ENCODE data around the gene WASF3. TPM values are rescaled to one million over a fixed set of nuclear protein-coding genes. Genes with fewer than 3 reads are reported as not detected.

The WASF3 gene
- total RNA-seq, 1 experiment from 2014 or later = not detected

DNA sequence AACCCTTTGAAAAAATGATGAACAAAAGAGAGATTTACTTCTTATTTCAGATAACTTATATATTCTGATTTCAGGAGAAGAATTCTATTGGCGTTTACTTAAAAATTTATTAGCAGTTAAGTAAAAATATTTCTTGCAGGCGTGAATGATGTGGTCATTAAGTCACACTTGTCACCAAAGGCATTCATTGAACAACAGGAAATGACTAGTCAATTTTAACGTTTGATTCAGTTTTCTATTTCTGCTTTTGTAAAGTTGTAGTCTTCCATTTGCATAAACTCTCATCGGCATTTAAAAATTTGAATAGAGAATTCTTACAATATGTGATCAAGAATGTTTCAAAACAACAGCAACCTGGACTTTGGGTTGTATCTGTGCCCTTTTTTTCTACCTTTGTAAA is 119.7 kb downstream of the WASF3 start:
- H3K4me2 ChIP-seq (ENCODE audit: low read depth, low read length, poor library complexity, severe bottlenecking) = no peak overlapping the region
- peaks cover 4% of the 10 kb centered on the region for H3K4me1 ChIP-seq (ENCODE audit: low read length)
- no peaks in the 10 kb centered on the region for H3K79me2 ChIP-seq (ENCODE audit: low read length)
- no peaks in the 10 kb centered on the region for H3K36me3 ChIP-seq (ENCODE audit: insufficient read depth, low read length)
- no peak overlapping the region for H3K27ac ChIP-seq (ENCODE audit: low read length)
- no peak overlapping the region for H2AFZ ChIP-seq (ENCODE audit: low read length)
- H3K4me3 ChIP-seq (ENCODE audit: low read length) = no peak overlapping the region
- no peaks in the 10 kb centered on the region for H3K9me2 ChIP-seq (replicated peaks; ENCODE audit: insufficient read depth, low read length)
- no peaks in the 10 kb centered on the region for H3K27me3 ChIP-seq (ENCODE audit: low read length)
- no peak for DNase-seq
- no peaks in the 10 kb centered on the region for H3K9me3 ChIP-seq (ENCODE audit: low read length)
- no peak overlapping the region for H3K9ac ChIP-seq (ENCODE audit: low read length)
- H4K20me1 ChIP-seq (ENCODE audit: insufficient read depth, low read depth, low read length) = no peaks in the 10 kb centered on the region

DNA sequence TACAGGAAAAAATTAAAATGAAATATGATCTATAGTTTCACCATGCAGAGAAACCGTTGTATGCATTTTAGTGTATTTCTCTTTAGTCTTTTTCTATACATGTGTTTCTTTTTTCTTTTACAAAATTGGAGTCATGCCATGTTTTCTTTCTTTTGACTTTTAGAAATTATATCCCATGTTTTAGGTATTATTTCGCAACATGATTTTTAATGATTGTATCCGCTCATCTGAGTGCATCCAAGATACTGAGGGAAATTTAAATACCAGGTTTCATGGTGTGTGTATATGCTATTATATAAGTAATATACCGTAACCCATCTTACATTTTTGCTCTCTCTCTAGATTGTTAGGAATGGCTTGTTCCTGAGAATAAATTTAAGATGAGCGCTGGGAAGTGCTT is 120.8 kb downstream of the WASF3 start:
- Histone ChIP-seq H4K20me1 (ENCODE audit: insufficient read depth, low read depth, low read length) (no peaks in the 10 kb centered on the region), H3K79me2 (ENCODE audit: low read length) (no peaks in the 10 kb centered on the region), H3K4me2 (ENCODE audit: low read depth, low read length, poor library complexity, severe bottlenecking) (no peak overlapping the region), H3K9me2 (replicated peaks; ENCODE audit: insufficient read depth, low read length) (no peaks in the 10 kb centered on the region), H3K4me1 (ENCODE audit: low read length) (peaks cover 4% of the 10 kb centered on the region), H3K9me3 (ENCODE audit: low read length) (no peaks in the 10 kb centered on the region), H2AFZ (ENCODE audit: low read length) (no peak overlapping the region), H3K9ac (ENCODE audit: low read length) (no peak overlapping the region), H3K4me3 (ENCODE audit: low read length) (no peak overlapping the region), H3K36me3 (ENCODE audit: insufficient read depth, low read length) (no peaks in the 10 kb centered on the region), H3K27me3 (ENCODE audit: low read length) (no peaks in the 10 kb centered on the region), H3K27ac (ENCODE audit: low read length) (no peak overlapping the region)
- no peak for DNase-seq

DNA sequence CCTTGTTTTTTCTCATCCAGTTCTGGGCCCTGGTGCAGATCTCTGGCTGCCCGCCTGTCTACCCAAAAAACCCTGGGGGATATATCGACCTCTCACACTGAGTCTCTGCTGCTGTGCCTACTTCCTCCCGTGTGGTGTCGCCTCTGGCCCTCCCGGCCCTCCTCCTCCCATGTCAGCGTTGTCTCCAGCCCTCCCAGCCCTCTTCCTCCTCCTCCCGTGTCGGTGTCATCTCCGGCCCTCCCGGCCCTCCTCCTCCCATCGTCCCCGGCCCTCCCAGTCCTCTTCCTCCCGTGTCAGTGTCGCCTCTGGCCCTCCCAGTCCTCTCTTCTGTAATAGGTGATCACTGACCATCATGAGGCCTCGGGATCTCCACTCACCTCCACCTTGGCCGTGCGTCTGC is 121.3 kb downstream of the WASF3 start:
- Histone ChIP-seq H3K9me3 (ENCODE audit: low read length) (no peaks in the 10 kb centered on the region), H3K79me2 (ENCODE audit: low read length) (no peaks in the 10 kb centered on the region), H3K9ac (ENCODE audit: low read length) (no peak overlapping the region), H3K36me3 (ENCODE audit: insufficient read depth, low read length) (no peaks in the 10 kb centered on the region), H4K20me1 (ENCODE audit: insufficient read depth, low read depth, low read length) (no peaks in the 10 kb centered on the region), H3K27me3 (ENCODE audit: low read length) (no peaks in the 10 kb centered on the region), H3K27ac (ENCODE audit: low read length) (no peak overlapping the region), H3K4me1 (ENCODE audit: low read length) (peaks cover 4% of the 10 kb centered on the region), H3K4me3 (ENCODE audit: low read length) (no peak overlapping the region), H3K9me2 (replicated peaks; ENCODE audit: insufficient read depth, low read length) (no peaks in the 10 kb centered on the region), H3K4me2 (ENCODE audit: low read depth, low read length, poor library complexity, severe bottlenecking) (no peak overlapping the region), H2AFZ (ENCODE audit: low read length) (no peak overlapping the region)
- DNase-seq = peak; percentile 56

DNA sequence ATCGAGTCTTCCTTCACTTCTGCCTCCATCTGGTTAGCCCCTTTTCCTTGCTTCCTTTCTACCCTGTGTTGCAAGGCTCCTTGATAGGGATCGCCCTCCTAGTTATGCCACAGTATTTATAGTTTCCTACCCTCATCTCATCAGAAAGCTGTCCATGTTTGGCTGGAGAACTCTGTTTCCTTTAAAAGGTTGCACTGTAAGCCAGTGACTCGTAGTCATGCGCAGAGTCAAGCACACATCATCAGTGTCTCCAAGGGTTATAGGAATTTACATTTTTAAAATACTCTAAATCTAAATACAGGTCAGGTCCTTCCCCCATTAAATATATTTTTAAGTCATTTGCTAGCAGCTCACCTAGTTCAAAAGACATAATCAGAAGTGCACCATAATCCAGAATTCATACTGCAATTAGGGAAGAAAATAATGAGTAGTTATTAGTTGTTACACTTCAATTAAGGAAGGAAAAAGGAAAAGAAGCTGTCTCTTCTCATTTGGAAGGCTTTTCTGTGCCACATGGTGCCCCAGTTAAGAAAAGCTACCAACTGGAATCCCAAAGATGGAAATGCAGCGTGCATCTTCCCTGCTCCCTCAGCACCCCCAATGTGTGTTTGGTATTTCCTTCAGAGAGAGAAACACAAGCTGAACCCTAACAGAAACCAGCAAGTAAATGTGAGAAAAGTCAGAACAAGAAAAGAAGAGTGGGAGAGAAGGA is 122.1 kb downstream of the WASF3 start:
- H3K4me3 ChIP-seq (ENCODE audit: low read length) = no peak overlapping the region
- peaks cover 4% of the 10 kb centered on the region for H3K4me1 ChIP-seq (ENCODE audit: low read length)
- H3K9me2 ChIP-seq (replicated peaks; ENCODE audit: insufficient read depth, low read length) = no peaks in the 10 kb centered on the region
- H3K9ac ChIP-seq (ENCODE audit: low read length) = no peak overlapping the region
- no peaks in the 10 kb centered on the region for H4K20me1 ChIP-seq (ENCODE audit: insufficient read depth, low read depth, low read length)
- no peak overlapping the region for H2AFZ ChIP-seq (ENCODE audit: low read length)
- no peaks in the 10 kb centered on the region for H3K27me3 ChIP-seq (ENCODE audit: low read length)
- H3K79me2 ChIP-seq (ENCODE audit: low read length) = no peaks in the 10 kb centered on the region
- no peaks in the 10 kb centered on the region for H3K9me3 ChIP-seq (ENCODE audit: low read length)
- H3K4me2 ChIP-seq (ENCODE audit: low read depth, low read length, poor library complexity, severe bottlenecking) = no peak overlapping the region
- H3K36me3 ChIP-seq (ENCODE audit: insufficient read depth, low read length) = no peaks in the 10 kb centered on the region
- DNase-seq = no peak
- H3K27ac ChIP-seq (ENCODE audit: low read length) = no peak overlapping the region

DNA sequence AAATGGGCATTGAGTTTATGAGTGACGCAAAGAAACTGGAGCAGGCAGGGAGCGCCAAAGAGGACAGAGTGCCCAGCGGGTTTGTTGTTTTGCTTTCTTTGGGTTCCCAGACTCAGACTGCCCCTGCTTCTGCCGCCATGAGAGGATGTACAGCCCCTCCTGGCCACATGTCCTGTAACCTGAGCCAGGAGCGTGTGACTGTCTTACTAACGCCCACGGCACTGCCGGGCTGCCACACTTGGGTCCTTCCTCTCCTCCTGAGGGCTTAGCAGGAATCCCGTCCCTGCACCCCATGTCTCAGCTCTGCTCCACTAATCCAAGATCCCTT is 122.6 kb downstream of the WASF3 start:
- Histone ChIP-seq H3K27ac (ENCODE audit: low read length) (no peak overlapping the region), H3K9ac (ENCODE audit: low read length) (no peak overlapping the region), H3K36me3 (ENCODE audit: insufficient read depth, low read length) (no peaks in the 10 kb centered on the region), H4K20me1 (ENCODE audit: insufficient read depth, low read depth, low read length) (no peaks in the 10 kb centered on the region), H3K4me1 (ENCODE audit: low read length) (peaks cover 4% of the 10 kb centered on the region), H3K79me2 (ENCODE audit: low read length) (no peaks in the 10 kb centered on the region), H3K27me3 (ENCODE audit: low read length) (no peaks in the 10 kb centered on the region), H3K9me3 (ENCODE audit: low read length) (no peaks in the 10 kb centered on the region), H2AFZ (ENCODE audit: low read length) (peak overlapping the region; percentile 60; the same call in 1 of the 2 replicates), H3K4me2 (ENCODE audit: low read depth, low read length, poor library complexity, severe bottlenecking) (no peak overlapping the region), H3K4me3 (ENCODE audit: low read length) (no peak overlapping the region), H3K9me2 (replicated peaks; ENCODE audit: insufficient read depth, low read length) (no peaks in the 10 kb centered on the region)
- DNase-seq = peak; percentile 44

DNA sequence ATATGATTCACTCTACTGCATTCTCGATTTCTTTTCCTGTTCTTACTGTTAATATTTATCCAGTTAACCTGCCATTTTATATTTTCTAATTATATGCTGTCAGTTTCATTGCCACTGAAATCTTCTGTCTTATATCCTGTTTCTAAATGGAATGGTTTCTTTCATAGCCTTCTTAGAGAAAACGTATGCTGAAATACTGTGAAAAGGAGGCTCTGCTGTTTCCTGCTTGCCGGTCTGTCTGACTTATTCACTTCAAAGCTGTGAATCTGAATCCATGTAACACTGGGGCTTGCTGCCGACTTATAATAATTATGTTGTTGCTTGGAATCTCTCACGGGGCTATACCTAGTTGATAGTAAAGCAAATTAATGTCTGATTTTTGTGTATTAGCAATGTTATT is 123.1 kb downstream of the WASF3 start:
- H3K4me2 ChIP-seq (ENCODE audit: low read depth, low read length, poor library complexity, severe bottlenecking) = no peak overlapping the region
- H3K27ac ChIP-seq (ENCODE audit: low read length) = no peak overlapping the region
- DNase-seq = no peak
- H2AFZ ChIP-seq (ENCODE audit: low read length) = peak overlapping the region; percentile 60; the same call in 1 of the 2 replicates
- H3K36me3 ChIP-seq (ENCODE audit: insufficient read depth, low read length) = no peaks in the 10 kb centered on the region
- H3K4me3 ChIP-seq (ENCODE audit: low read length) = no peak overlapping the region
- H3K9me2 ChIP-seq (replicated peaks; ENCODE audit: insufficient read depth, low read length) = no peaks in the 10 kb centered on the region
- no peaks in the 10 kb centered on the region for H3K27me3 ChIP-seq (ENCODE audit: low read length)
- peaks cover 4% of the 10 kb centered on the region for H3K4me1 ChIP-seq (ENCODE audit: low read length)
- no peaks in the 10 kb centered on the region for H3K9me3 ChIP-seq (ENCODE audit: low read length)
- no peaks in the 10 kb centered on the region for H3K79me2 ChIP-seq (ENCODE audit: low read length)
- H4K20me1 ChIP-seq (ENCODE audit: insufficient read depth, low read depth, low read length) = no peaks in the 10 kb centered on the region
- H3K9ac ChIP-seq (ENCODE audit: low read length) = no peak overlapping the region

DNA sequence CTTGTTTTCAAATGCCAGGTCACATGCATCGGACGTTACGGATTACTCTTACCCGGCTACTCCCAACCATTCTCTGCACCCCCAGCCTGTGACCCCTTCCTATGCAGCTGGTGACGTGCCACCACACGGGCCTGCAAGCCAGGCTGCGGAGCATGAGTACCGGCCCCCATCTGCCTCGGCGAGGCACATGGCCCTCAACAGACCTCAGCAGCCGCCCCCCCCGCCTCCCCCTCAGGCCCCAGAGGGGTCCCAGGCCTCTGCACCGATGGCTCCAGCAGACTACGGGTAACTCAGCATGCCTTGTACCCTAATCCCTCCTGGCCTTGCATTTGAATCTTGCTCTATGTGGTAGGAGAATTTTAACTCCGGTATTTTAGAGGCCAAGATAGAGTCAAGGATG is 123.6 kb downstream of the WASF3 start:
- Histone ChIP-seq H3K27ac (ENCODE audit: low read length) (no peak overlapping the region), H3K36me3 (ENCODE audit: insufficient read depth, low read length) (no peaks in the 10 kb centered on the region), H3K79me2 (ENCODE audit: low read length) (no peaks in the 10 kb centered on the region), H3K9me3 (ENCODE audit: low read length) (no peaks in the 10 kb centered on the region), H3K4me2 (ENCODE audit: low read depth, low read length, poor library complexity, severe bottlenecking) (no peak overlapping the region), H2AFZ (ENCODE audit: low read length) (no peak overlapping the region), H3K9me2 (replicated peaks; ENCODE audit: insufficient read depth, low read length) (no peaks in the 10 kb centered on the region), H4K20me1 (ENCODE audit: insufficient read depth, low read depth, low read length) (no peaks in the 10 kb centered on the region), H3K27me3 (ENCODE audit: low read length) (no peaks in the 10 kb centered on the region), H3K4me1 (ENCODE audit: low read length) (peaks cover 4% of the 10 kb centered on the region), H3K9ac (ENCODE audit: low read length) (no peak overlapping the region), H3K4me3 (ENCODE audit: low read length) (no peak overlapping the region)
- DNase-seq = no peak

DNA sequence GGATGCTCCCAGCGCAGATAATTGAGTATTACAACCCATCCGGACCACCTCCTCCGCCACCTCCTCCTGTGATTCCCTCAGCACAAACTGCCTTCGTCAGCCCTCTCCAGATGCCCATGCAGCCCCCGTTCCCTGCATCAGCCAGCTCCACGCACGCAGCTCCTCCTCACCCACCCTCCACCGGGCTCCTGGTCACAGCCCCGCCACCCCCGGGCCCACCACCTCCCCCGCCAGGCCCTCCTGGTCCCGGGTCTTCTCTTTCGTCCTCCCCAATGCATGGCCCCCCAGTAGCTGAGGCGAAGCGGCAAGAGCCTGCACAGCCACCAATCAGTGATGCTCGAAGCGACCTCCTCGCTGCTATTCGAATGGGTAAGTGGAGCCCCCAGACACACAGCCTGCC is 125.1 kb downstream of the WASF3 start:
- Histone ChIP-seq H3K27ac (ENCODE audit: low read length) (no peak overlapping the region), H3K9me2 (replicated peaks; ENCODE audit: insufficient read depth, low read length) (no peaks in the 10 kb centered on the region), H3K4me1 (ENCODE audit: low read length) (peaks cover 4% of the 10 kb centered on the region), H3K9me3 (ENCODE audit: low read length) (no peaks in the 10 kb centered on the region), H3K27me3 (ENCODE audit: low read length) (no peaks in the 10 kb centered on the region), H3K79me2 (ENCODE audit: low read length) (no peaks in the 10 kb centered on the region), H2AFZ (ENCODE audit: low read length) (no peak overlapping the region), H3K4me2 (ENCODE audit: low read depth, low read length, poor library complexity, severe bottlenecking) (no peak overlapping the region), H3K4me3 (ENCODE audit: low read length) (no peak overlapping the region), H3K9ac (ENCODE audit: low read length) (no peak overlapping the region), H3K36me3 (ENCODE audit: insufficient read depth, low read length) (no peaks in the 10 kb centered on the region), H4K20me1 (ENCODE audit: insufficient read depth, low read depth, low read length) (no peaks in the 10 kb centered on the region)
- DNase-seq = no peak

Data from Karpas-422 (cell line).